ENCODE measurements around the gene SPON1. TPM values are rescaled to one million over a fixed set of nuclear protein-coding genes. Genes with fewer than 3 reads are reported as not detected.

The SPON1 gene
- total and polyA plus RNA-seq, 10 of the 15 experiments (the other 5 are each of a cell fraction or from before 2014, with no cell fraction given), result 0.13 to 1.1 (median 0.18) TPM; not detected in 5

DNA sequence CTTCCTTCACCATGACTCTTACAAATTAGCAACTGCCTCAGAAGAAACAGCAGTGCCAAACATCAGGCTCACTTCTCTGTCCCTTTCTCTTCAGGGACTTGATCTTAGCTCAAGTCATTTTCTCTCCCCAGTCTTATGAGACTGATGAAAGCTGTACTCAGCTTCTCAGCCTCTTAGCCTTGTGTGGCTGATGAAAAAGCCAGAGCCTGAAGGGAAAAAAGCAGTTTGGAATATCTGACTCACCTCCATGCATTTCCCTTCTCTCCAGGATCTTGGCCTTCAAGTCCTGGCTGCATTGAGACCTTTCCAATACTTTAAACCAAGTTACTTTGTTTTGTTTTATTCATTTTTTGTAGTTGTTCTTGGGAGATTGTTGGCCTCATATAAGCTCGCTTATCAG lies 195.9 kb downstream of the SPON1 start:
- BruUV-seq (replicated peaks), result no TSS peak
- WGBS (ENCODE audit: insufficient coverage, insufficient replicate concordance, low lambda C conversion rate, missing lambda C conversion rate), result 21% methylated on average over 1 of the region's 1 CpG
- Histone ChIP-seq H3K27me3 (replicated peaks in 1 of 2; ENCODE audit: control insufficient read depth in 2 of 2, insufficient read depth in 2 of 2, low read length in 1 of 2) (no peaks in the 10 kb centered on the region), H3K36me3 (ENCODE audit: control insufficient read depth in 2 of 2, insufficient read depth in 2 of 2, low read length in 1 of 2) (no peaks in the 10 kb centered on the region), H2AFZ (ENCODE audit: control insufficient read depth, low read depth, low read length) (no peak overlapping the region), H3K9ac (ENCODE audit: control insufficient read depth, insufficient read depth, low read length) (no peak overlapping the region), H3K79me2 (ENCODE audit: control insufficient read depth, insufficient read depth, low read length) (no peaks in the 10 kb centered on the region), H4K20me1 (ENCODE audit: control insufficient read depth, insufficient read depth) (no peaks in the 10 kb centered on the region), H3K4me3 (no peak overlapping the region), H3K4me2 (ENCODE audit: control insufficient read depth, insufficient read depth) (no peak overlapping the region), H3K4me1 (ENCODE audit: control insufficient read depth, insufficient read depth, low read length) (no peaks in the 10 kb centered on the region), H3K9me3 (replicated peaks; ENCODE audit: control insufficient read depth, insufficient read depth, low read length) (no peaks in the 10 kb centered on the region; the same call in 2 of the 3 replicates), H3K27ac (ENCODE audit: control insufficient read depth, insufficient read depth) (no peak overlapping the region)
- FAIRE-seq (no peak), DNase-seq (ENCODE audit: low read depth, low spot score) (no peak), ATAC-seq (no peak)
- TF ChIP-seq NRF1 (conservative IDR thresholded peaks at IDR 0.05; ENCODE audit: low read depth, low read length) (no peak), RBBP5 (conservative IDR thresholded peaks at IDR 0.05) (no peak), NBN (IDR thresholded peaks at IDR 0.05) (no peak), BACH1 (IDR thresholded peaks at IDR 0.05; ENCODE audit: borderline replicate concordance) (no peak), BHLHE40 (IDR thresholded peaks at IDR 0.05; ENCODE audit: borderline replicate concordance in 1 of 2, low read depth in 2 of 2, low read length in 1 of 2) (no peak), LARP7 (IDR thresholded peaks at IDR 0.05) (no peak), HDAC6 (IDR thresholded peaks at IDR 0.05; ENCODE audit: unreplicated experiment) (no peak), BMI1 (IDR thresholded peaks at IDR 0.05; ENCODE audit: borderline replicate concordance) (no peak), IKZF1 (conservative IDR thresholded peaks at IDR 0.05) (no peak), ZSCAN29 (IDR thresholded peaks at IDR 0.05) (no peak), BCL11A (IDR thresholded peaks at IDR 0.05; ENCODE audit: low read depth, low read length) (no peak), RCOR1 (conservative IDR thresholded peaks at IDR 0.05; ENCODE audit: low read depth, low read length) (no peak), KDM1A (IDR thresholded peaks at IDR 0.05; ENCODE audit: borderline replicate concordance) (no peak), POLR2A (IDR thresholded peaks at IDR 0.05; ENCODE audit: low read depth, low read length) (no peak), CREB1 (IDR thresholded peaks at IDR 0.05; ENCODE audit: low read depth) (no peak)
- TF ChIP-seq, protein P1, sequence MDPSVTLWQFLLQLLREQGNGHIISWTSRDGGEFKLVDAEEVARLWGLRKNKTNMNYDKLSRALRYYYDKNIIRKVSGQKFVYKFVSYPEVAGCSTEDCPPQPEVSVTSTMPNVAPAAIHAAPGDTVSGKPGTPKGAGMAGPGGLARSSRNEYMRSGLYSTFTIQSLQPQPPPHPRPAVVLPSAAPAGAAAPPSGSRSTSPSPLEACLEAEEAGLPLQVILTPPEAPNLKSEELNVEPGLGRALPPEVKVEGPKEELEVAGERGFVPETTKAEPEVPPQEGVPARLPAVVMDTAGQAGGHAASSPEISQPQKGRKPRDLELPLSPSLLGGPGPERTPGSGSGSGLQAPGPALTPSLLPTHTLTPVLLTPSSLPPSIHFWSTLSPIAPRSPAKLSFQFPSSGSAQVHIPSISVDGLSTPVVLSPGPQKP (IDR thresholded peaks at IDR 0.05; ENCODE audit: low read depth, low read length), result no peak
- TF ChIP-seq, protein P2, sequence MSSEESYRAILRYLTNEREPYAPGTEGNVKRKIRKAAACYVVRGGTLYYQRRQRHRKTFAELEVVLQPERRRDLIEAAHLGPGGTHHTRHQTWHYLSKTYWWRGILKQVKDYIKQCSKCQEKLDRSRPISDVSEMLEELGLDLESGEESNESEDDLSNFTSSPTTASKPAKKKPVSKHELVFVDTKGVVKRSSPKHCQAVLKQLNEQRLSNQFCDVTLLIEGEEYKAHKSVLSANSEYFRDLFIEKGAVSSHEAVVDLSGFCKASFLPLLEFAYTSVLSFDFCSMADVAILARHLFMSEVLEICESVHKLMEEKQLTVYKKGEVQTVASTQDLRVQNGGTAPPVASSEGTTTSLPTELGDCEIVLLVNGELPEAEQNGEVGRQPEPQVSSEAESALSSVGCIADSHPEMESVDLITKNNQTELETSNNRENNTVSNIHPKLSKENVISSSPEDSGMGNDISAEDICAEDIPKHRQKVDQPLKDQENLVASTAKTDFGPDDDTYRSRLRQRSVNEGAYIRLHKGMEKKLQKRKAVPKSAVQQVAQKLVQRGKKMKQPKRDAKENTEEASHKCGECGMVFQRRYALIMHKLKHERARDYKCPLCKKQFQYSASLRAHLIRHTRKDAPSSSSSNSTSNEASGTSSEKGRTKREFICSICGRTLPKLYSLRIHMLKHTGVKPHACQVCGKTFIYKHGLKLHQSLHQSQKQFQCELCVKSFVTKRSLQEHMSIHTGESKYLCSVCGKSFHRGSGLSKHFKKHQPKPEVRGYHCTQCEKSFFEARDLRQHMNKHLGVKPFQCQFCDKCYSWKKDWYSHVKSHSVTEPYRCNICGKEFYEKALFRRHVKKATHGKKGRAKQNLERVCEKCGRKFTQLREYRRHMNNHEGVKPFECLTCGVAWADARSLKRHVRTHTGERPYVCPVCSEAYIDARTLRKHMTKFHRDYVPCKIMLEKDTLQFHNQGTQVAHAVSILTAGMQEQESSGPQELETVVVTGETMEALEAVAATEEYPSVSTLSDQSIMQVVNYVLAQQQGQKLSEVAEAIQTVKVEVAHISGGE (CRISPR knock-in tag; IDR thresholded peaks at IDR 0.05), result no peak
- TF ChIP-seq, protein P3, sequence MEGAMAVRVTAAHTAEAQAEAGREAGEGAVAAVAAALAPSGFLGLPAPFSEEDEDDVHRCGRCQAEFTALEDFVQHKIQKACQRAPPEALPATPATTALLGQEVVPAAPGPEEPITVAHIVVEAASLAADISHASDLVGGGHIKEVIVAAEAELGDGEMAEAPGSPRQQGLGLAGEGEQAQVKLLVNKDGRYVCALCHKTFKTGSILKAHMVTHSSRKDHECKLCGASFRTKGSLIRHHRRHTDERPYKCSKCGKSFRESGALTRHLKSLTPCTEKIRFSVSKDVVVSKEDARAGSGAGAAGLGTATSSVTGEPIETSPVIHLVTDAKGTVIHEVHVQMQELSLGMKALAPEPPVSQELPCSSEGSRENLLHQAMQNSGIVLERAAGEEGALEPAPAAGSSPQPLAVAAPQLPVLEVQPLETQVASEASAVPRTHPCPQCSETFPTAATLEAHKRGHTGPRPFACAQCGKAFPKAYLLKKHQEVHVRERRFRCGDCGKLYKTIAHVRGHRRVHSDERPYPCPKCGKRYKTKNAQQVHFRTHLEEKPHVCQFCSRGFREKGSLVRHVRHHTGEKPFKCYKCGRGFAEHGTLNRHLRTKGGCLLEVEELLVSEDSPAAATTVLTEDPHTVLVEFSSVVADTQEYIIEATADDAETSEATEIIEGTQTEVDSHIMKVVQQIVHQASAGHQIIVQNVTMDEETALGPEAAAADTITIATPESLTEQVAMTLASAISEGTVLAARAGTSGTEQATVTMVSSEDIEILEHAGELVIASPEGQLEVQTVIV (IDR thresholded peaks at IDR 0.05; ENCODE audit: borderline replicate concordance, partially characterized antibody), result no peak
- CTCF ChIA-PET, result no interaction called here
- RAD21 ChIA-PET (ENCODE audit: unreplicated experiment), result no interaction called here
- intact Hi-C loops (cut with micrococcal nuclease; ENCODE audit: unreplicated experiment) (no loop called here), in situ Hi-C loops (cut with MboI) (no loop called here)
- SMC1A ChIA-PET (ENCODE audit: uncharacterized antibody, unreplicated experiment), result no interaction called here
- POLR2A ChIA-PET, result no interaction called here
